ENCODE measurements around the gene AKT1S1. TPM values are rescaled to one million over a fixed set of nuclear protein-coding genes. Genes with fewer than 3 reads are reported as not detected.

Gene AKT1S1
- total RNA-seq, 1 donor from 2014 or later = 116 TPM

- peaks cover 81% of the 10 kb centered on the region for H4K20me1 ChIP-seq (ENCODE audit: insufficient read depth, low read length)
These were observed 39.9 kb upstream of the AKT1S1 start for GRCh38 chr19:49916839-49917733.

GRCh38 chr19:49915271-49915670, 38.1 kb upstream of the AKT1S1 start:
- H3K36me3 Mint-ChIP-seq (ENCODE audit: low read depth, unreplicated experiment) = peaks cover 25% of the 10 kb centered on the region
- no peak overlapping the region for H3K4me3 ChIP-seq (ENCODE audit: insufficient read depth, low read depth, low read length)

More at GRCh38 chr19:49916839-49917733, 39.9 kb upstream of the AKT1S1 start:
- H3K27me3 ChIP-seq (ENCODE audit: insufficient read depth, low read length) = no peaks in the 10 kb centered on the region
- Mint-ChIP-seq H3K27me3 (ENCODE audit: low read depth, unreplicated experiment) (no peaks in the 10 kb centered on the region), H3K4me1 (ENCODE audit: low read depth, unreplicated experiment) (peaks cover 11% of the 10 kb centered on the region), H3K27ac (ENCODE audit: unreplicated experiment) (no peak overlapping the region), H3K36me3 (ENCODE audit: low read depth, unreplicated experiment) (peaks cover 28% of the 10 kb centered on the region), H3K4me3 (ENCODE audit: unreplicated experiment) (no peak overlapping the region), H3K9me3 (ENCODE audit: unreplicated experiment) (no peaks in the 10 kb centered on the region)
- H3K27ac ChIP-seq (ENCODE audit: low read depth, low read length) = no peak overlapping the region
- TF ChIP-seq EZH2 (IDR thresholded peaks at IDR 0.05; ENCODE audit: insufficient read depth, low read length) = no peak
- TF ChIP-seq CTCF (IDR thresholded peaks at IDR 0.05; ENCODE audit: insufficient read depth, low read depth, low read length) = no peak
- peaks cover 9% of the 10 kb centered on the region for H3K36me3 ChIP-seq (ENCODE audit: insufficient read depth, low read length)
- peaks cover 8% of the 10 kb centered on the region for H3K4me1 ChIP-seq (ENCODE audit: insufficient read depth, low read length)
- DNase-seq (ENCODE audit: low read depth) (no peak), FAIRE-seq (no peak)
- H3K4me2 ChIP-seq (ENCODE audit: low read length) = no peak overlapping the region
- H3K4me3 ChIP-seq (ENCODE audit: insufficient read depth, low read depth, low read length) = no peak overlapping the region
- H2AFZ ChIP-seq (ENCODE audit: low read depth, low read length) = no peak overlapping the region
- no peak overlapping the region for H3K9ac ChIP-seq (ENCODE audit: low read length)
- no peaks in the 10 kb centered on the region for H3K9me3 ChIP-seq (ENCODE audit: insufficient read depth, low read depth, low read length)
- H3K79me2 ChIP-seq (ENCODE audit: insufficient read depth, low read length) = peaks cover 88% of the 10 kb centered on the region

More at GRCh38 chr19:49915271-49915670, 38.1 kb upstream of the AKT1S1 start:
- Histone ChIP-seq H3K36me3 (ENCODE audit: insufficient read depth, low read length) (peaks cover 9% of the 10 kb centered on the region), H3K4me1 (ENCODE audit: insufficient read depth, low read length) (no peaks in the 10 kb centered on the region), H3K27me3 (ENCODE audit: insufficient read depth, low read length) (no peaks in the 10 kb centered on the region), H3K9ac (ENCODE audit: low read length) (no peak overlapping the region), H3K4me2 (ENCODE audit: low read length) (no peak overlapping the region), H3K79me2 (ENCODE audit: insufficient read depth, low read length) (peaks cover 81% of the 10 kb centered on the region), H2AFZ (ENCODE audit: low read depth, low read length) (no peak overlapping the region), H3K9me3 (ENCODE audit: insufficient read depth, low read depth, low read length) (no peaks in the 10 kb centered on the region), H3K27ac (ENCODE audit: low read depth, low read length) (no peak overlapping the region), H4K20me1 (ENCODE audit: insufficient read depth, low read length) (peaks cover 73% of the 10 kb centered on the region)
- no peak overlapping the region for H3K27ac Mint-ChIP-seq (ENCODE audit: unreplicated experiment)
- H3K4me3 Mint-ChIP-seq (ENCODE audit: unreplicated experiment) = no peak overlapping the region
- TF ChIP-seq CTCF (IDR thresholded peaks at IDR 0.05; ENCODE audit: insufficient read depth, low read depth, low read length) (no peak), EZH2 (IDR thresholded peaks at IDR 0.05; ENCODE audit: insufficient read depth, low read length) (no peak)
- no peaks in the 10 kb centered on the region for H3K9me3 Mint-ChIP-seq (ENCODE audit: unreplicated experiment)
- FAIRE-seq (no peak), DNase-seq (ENCODE audit: low read depth) (no peak)
- H3K4me1 Mint-ChIP-seq (ENCODE audit: low read depth, unreplicated experiment) = peaks cover 10% of the 10 kb centered on the region
- H3K27me3 Mint-ChIP-seq (ENCODE audit: low read depth, unreplicated experiment) = no peaks in the 10 kb centered on the region
